NT2/D1 (cell line): ENCODE measurements around the gene PDCD11.

Experiments used
- SUZ12 ChIP-seq: IDR thresholded peaks from 2 replicates; pipeline ENCODE4 v1.6.1; 2011; ENCODE audit not compliant: insufficient read length, insufficient read depth; ENCODE audit errors: extremely low read depth
- YY1 ChIP-seq: IDR thresholded peaks from 2 replicates; pipeline ENCODE4 v1.6.1; 2011; ENCODE audit not compliant: insufficient read length, insufficient read depth
- ZNF274 ChIP-seq: IDR thresholded peaks from 2 replicates; pipeline ENCODE4 v1.6.1; 2011; ENCODE audit warnings: mild to moderate bottlenecking, low read depth, low read length

DNA sequence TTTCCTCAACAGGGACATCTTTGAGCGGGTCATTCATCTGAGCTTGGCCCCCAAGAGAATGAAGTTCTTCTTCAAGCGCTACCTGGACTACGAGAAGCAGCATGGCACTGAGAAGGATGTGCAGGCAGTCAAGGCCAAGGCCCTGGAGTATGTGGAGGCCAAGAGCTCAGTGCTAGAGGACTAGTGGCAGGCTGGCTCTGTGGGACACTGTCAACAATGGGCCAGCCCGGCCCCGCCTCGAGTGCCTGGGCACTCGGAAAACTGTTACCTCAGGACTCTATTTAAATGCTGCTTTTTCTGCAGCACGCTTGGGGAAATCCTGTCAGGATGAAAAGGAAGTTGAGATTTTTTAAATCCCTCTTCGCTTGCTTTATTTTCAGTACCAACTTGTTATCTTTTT is 48.9 kb downstream of the PDCD11 start:
- TF ChIP-seq SUZ12 = no peak
- no peak for TF ChIP-seq ZNF274
- no peak for TF ChIP-seq YY1
